HepG2 (cell line): Measurements from ENCODE around the gene RNF168. TPM values are rescaled to one million over a fixed set of nuclear protein-coding genes. Genes with fewer than 3 reads are reported as not detected.
"Not testable (repeated sequence)": the region's sequence is repeated elsewhere in the genome, so short reads cannot be mapped to it uniquely, and the experiment has no call there.

Source experiments
- ATAC-seq: fragments of 200-7000 bp; cut with Tn5 transposase; 3 replicates; pipeline ENCODE4 v1.9.1; 2020; ENCODE audit warnings: mild to moderate bottlenecking, moderate library complexity
- BruUV-seq: library from RNA; stranded (reverse); fragments of 400-500 nt; replicated peaks from 2 replicates; lab custom pipeline; 2021; lab: Mats Ljungman, UMichigan
- CTCF ChIA-PET: fragments of 300-600 bp; formaldehyde crosslinking; extraction: SDS; loops from one replicate; lab custom pipeline; 2021; ENCODE audit warnings: low total read pairs, inconsistent platforms, low intra/inter-chr PET ratio; lab: Yijun Ruan, JAX
- POLR2A ChIA-PET: fragments of 350-600 bp; sonication (Branson Sonifier 250); formaldehyde crosslinking; loops from one replicate; lab custom pipeline; 2020; ENCODE audit warnings: antibody characterized with exemption, inconsistent platforms; lab: Yijun Ruan, JAX
- DNase-seq: peaks from one replicate; pipeline ENCODE4 v3.0.0-alpha.2; 2015; ENCODE audit warnings: low spot score
- FAIRE-seq: peaks from 3 replicates; lab custom pipeline; 2011; peaks lifted over from hg19 to GRCh38; lab: Jason Lieb, UNC
- H2AFZ ChIP-seq: one replicate; pipeline ENCODE4 v1.6.1; 2011; ENCODE audit warnings: low read length, inconsistent platforms
- H3K27ac ChIP-seq: fragments of 300-600 bp; 3 replicates; pipeline ENCODE4 v1.8.0; 2011; ENCODE audit warnings: mixed run types, mild to moderate bottlenecking, mixed read lengths, low read length, inconsistent platforms; ENCODE audit not compliant: insufficient read depth; ENCODE audit errors: extremely low read length
- H3K27me3 ChIP-seq, 2 experiments: fragments of 200-600 bp in 1 of 2; 2 replicates in 1 of 2; 3 replicates in 1 of 2; pipeline versions ENCODE4 v1.6.0 to v1.8.0; 2011; ENCODE audit warnings: low read length in 2 of 2, mild to moderate bottlenecking in 2 of 2, moderate library complexity in 2 of 2, inconsistent platforms in 1 of 2; ENCODE audit not compliant: insufficient read depth in 2 of 2, control insufficient read depth in 1 of 2
- H3K36me3 ChIP-seq, 2 experiments: fragments of 200-600 bp in 1 of 2; replicated peaks in 1 of 2; 2 replicates in 1 of 2; 3 replicates in 1 of 2; pipeline versions ENCODE4 v1.5.1 to v1.8.0; 2011; ENCODE audit warnings: low read length in 2 of 2, inconsistent platforms in 1 of 2; ENCODE audit not compliant: insufficient read depth in 2 of 2, control insufficient read depth in 1 of 2
- H3K4me1 ChIP-seq: 2 replicates; pipeline ENCODE4 v1.5.1; 2012; ENCODE audit warnings: low read length, inconsistent platforms; ENCODE audit not compliant: insufficient read depth
- H3K4me2 ChIP-seq: 2 replicates; pipeline ENCODE4 v1.6.0; 2011; ENCODE audit warnings: low read depth, low read length, inconsistent platforms
- H3K4me3 ChIP-seq, 3 experiments: fragments of 200-600 bp in 1 of 3; sonication (generic), shearing (Covaris generic) in 1 of 3; replicated peaks in 1 of 3; 2 replicates each; pipeline ENCODE4 v1.5.1; 2011 to 2016; ENCODE audit warnings: low read length in 3 of 3, inconsistent platforms in 2 of 3, low read depth in 2 of 3, mild to moderate bottlenecking in 2 of 3, control low read depth in 1 of 3, mixed read lengths in 1 of 3; ENCODE audit not compliant: insufficient read depth in 1 of 3
- H3K79me2 ChIP-seq: one replicate; pipeline ENCODE4 v1.6.1; 2011; ENCODE audit warnings: low read length, inconsistent platforms; ENCODE audit not compliant: insufficient read depth
- H3K9ac ChIP-seq: 2 replicates; pipeline ENCODE4 v1.6.0; 2011; ENCODE audit warnings: mild to moderate bottlenecking, low read depth, low read length, inconsistent platforms; ENCODE audit not compliant: insufficient read depth
- H3K9me3 ChIP-seq: 2 replicates; pipeline ENCODE4 v1.5.1; 2012; ENCODE audit warnings: mild to moderate bottlenecking, low read length
- H4K20me1 ChIP-seq: 2 replicates; pipeline ENCODE4 v1.6.0; 2011; ENCODE audit warnings: inconsistent platforms, mild to moderate bottlenecking, low read length, moderate library complexity; ENCODE audit not compliant: insufficient read depth
- WGBS: methylation state at CpG from one replicate; pipeline ENCODE4 v1.1.6; 2017; ENCODE audit warnings: low lambda C conversion rate; 5-methylcytosine and 5-hydroxymethylcytosine counted together
- in situ Hi-C: cut with HindIII; loops from 2 replicates; pipeline ENCODE4 v1.10.0; 2017; ENCODE audit warnings: low pct_unique_long_range_greater_than_20kb; ENCODE audit not compliant: extremely low pct_ligation_motif_present
- intact Hi-C: fragments of 100-400 bp; cut with micrococcal nuclease; formaldehyde crosslinking; loops from one replicate; pipeline ENCODE4 v1.10.0; 2022; ENCODE audit not compliant: unreplicated experiment
- polyA plus RNA-seq, 8 experiments: library from polyadenylated mRNA; depleted of rRNA in 3 of 8; stranded (reverse) in 7 of 8; unstranded in 1 of 8; fragments of >200 nt; fragmentation: Illumina TruSeq in 4 of 8; extraction: Trizol in 4 of 8; gene quantifications; 2 replicates each; pipeline versions ENCODE4 v1.2.1 to v1.2.3, GENCODE V29; 2011 to 2016; ENCODE audit warnings: low read depth in 4 of 8, missing spikeins in 1 of 8, mixed read lengths in 1 of 8; ENCODE audit not compliant: insufficient read depth in 1 of 8
- total RNA-seq, 5 experiments: library from RNA; depleted of rRNA; stranded (reverse); fragments of >200 nt; fragmentation: Illumina TruSeq; extraction: Trizol; gene quantifications; 2 replicates each; pipeline ENCODE4 v1.2.3, GENCODE V29; 2016; ENCODE audit warnings: low read depth in 1 of 5

The RNF168 gene
- total and polyA plus RNA-seq, 2 of the 13 experiments (the other 11 are each of a cell fraction or from before 2014, with no cell fraction given): 3.7 to 22.9 TPM

DNA sequence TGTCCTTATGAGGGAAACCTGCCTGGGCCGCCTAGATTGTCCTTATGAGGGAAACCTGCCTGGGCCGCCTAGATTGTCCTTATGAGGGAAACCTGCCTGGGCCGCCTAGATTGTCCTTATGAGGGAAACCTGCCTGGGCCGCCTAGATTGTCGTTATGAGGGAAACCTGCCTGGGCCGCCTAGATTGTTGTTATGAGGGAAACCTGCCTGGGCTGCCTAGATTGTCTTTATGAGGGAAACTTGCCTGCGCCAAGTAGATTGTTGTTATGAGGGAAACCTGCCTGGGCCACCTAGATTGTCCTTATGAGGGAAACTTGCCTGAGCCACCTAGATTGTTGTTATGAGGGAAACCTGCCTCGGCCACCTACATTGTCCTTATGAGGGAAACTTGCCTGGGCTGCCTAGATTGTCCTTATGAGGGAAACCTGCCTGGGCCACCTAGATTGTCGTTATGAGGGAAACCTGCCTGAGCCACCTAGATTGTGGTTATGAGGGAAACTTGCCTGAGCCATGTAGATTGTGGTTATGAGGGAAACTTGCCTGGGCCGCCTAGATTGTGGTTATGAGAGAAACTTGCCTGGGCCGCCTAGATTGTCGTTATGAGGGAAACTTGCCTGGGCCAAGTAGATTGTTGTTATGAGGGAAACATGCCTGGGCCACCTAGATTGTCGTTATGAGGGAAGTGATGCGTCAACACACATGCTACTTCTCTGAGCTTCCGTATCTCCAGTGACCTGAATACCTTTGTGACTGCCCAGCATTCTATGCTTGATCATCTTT, 8.3 kb upstream of the RNF168 start:
- WGBS: 71% methylated on average over 8 of the region's 15 CpGs
- FAIRE-seq: not testable (repeated sequence)

DNA sequence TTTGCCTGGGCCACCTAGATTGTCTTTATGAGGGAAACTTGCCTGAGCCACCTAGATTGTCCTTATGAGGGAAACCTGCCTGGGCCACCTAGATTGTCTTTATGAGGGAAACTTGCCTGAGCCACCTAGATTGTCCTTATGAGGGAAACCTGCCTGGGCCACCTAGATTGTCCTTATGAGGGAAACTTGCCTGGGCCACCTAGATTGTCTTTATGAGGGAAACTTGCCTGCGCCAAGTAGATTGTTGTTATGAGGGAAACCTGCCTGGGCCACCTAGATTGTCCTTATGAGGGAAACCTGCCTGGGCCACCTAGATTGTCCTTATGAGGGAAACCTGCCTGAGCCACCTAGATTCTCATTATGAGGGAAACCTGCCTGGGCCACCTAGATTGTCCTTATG, 7.5 kb upstream of the RNF168 start:
- POLR2A ChIA-PET, H3K27ac ChIP-seq, BruUV-seq, DNase-seq, H3K27me3 ChIP-seq, H3K36me3 ChIP-seq, H3K4me3 ChIP-seq, ATAC-seq, intact Hi-C loops, H3K4me1 ChIP-seq, H3K4me2 ChIP-seq, H3K9me3 ChIP-seq, H3K79me2 ChIP-seq, CTCF ChIA-PET, H3K9ac ChIP-seq, H4K20me1 ChIP-seq, H2AFZ ChIP-seq, FAIRE-seq: not testable (repeated sequence)
- WGBS: 88% methylated on average over 1 of the region's 1 CpG
- in situ Hi-C loops: loop anchor here (10.0 kb wide), 1 partner anchor 486 kb away; no protein-coding TSS in a partner anchor

More for the DNA sequence above, 8.3 kb upstream of the RNF168 start:
- H3K4me3 ChIP-seq, intact Hi-C loops, H3K4me2 ChIP-seq, H3K79me2 ChIP-seq, H3K27ac ChIP-seq, CTCF ChIA-PET, H3K36me3 ChIP-seq, H2AFZ ChIP-seq, H3K9ac ChIP-seq, H3K9me3 ChIP-seq, H3K4me1 ChIP-seq, ATAC-seq, H3K27me3 ChIP-seq, BruUV-seq, DNase-seq, H4K20me1 ChIP-seq: not testable (repeated sequence)
- POLR2A ChIA-PET: interaction anchor here (1.9 kb wide), 1 partner anchor 8 kb away, joined by 7 read pairs; the partner anchor contains the start of gene RNF168
- in situ Hi-C loops: loop anchor here (10.0 kb wide), 1 partner anchor 487 kb away; no protein-coding TSS in a partner anchor
